Measurements from ENCODE around the gene DNAJC1.

Gene DNAJC1

DNA sequence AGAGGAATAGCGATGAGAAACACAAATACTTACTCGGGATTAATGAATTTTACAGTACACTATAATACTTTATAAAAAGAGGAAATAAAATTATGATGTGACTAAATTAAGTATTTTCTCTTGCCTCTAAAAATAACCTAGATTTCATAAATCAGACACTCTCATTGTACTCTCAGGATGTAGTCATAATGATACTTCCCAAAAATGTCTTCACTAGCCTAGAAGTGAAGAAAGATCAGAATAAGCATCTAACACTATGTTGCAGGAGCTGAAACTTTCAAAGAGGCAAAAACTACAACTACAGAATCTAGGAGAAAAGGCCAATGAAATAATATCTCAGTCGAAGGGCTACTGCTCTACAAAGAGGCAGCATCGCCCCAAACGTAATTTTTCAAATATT lies 49.4 kb downstream of the DNAJC1 start:
- DNase-seq: no peak

- DNase-seq: peak; percentile 38
Measured at GRCh38 chr10:21953585-21954057, 49.9 kb downstream of the DNAJC1 start.

DNA sequence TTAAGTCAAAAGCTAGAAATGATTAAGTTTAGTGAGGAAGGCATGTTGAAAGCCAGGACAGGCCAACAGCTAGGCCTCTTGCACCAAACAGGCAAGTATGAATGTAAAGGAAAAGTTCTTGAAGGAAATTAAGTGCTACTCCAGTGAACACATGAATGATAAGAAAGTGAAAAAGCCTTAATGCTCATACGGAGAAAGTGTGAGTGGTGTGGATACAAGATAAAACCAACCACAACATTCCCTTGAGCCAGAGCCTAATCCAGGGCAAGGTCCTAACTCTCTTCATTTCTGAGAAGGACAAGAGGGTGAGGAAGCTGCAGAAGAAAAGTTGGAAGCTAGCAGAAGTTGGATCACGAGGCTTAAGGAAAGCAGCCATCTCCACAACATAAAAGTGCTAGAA lies 53.0 kb downstream of the DNAJC1 start:
- no peak for DNase-seq

GRCh38 chr10:21946946-21947345 lies 56.6 kb downstream of the DNAJC1 start:
- DNase-seq: no peak

- no peak for DNase-seq
Measured at GRCh38 chr10:21944727-21945386, 58.7 kb downstream of the DNAJC1 start.

DNA sequence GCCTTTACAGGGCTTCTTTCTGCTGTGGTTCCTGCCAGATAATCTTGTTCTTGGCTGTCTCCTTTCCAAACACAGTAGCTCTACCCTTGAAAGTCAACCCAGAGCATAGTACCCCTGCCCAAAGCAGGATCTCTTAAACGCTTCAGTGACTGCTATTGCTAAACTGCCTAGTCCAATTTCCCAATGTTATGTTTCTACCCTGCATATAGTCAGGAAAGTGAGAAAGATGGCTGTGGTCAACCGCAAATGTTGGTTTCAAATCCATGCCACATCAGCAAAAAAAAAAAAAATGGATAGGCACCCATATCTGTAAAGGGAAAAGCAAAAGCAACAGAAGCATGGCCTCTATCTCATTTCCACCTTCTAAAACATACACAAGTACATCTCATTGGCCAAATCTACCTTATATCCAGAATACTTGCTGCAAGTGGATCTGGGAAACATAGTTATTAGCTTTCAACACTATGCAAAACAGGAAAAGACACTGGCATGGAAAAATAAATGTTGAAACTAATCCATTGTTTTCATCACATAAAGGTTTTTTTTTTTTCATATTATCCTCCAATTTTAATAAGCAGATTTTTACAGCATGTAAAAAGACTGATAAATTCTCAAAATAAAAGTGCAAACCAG lies 59.8 kb downstream of the DNAJC1 start:
- DNase-seq: no peak

DNA sequence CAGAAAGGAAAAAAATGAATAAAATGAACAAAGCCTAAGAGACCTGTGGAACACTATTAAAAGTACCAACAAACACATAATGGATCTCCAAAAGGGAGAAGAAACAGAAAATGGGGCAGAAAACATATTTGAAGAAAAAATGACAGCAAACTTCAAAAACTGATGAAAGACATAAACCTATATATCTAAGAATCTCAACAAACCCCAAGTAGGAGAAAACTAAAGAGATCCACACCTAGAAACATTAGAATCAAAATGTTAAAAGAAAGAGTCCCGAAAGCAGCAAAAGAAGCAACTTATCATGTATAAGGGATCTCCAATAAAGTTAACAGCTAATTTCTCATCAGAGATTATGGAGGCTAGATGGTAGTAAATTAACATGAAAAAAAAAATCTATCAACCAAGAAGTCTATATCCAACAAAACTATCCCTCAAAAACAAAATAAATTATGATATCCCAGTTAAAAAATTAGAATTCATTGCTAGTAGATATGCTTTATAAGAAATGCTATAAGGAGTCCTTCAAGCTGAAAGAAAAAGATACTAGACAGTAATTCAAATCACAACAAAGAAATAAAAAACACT lies 68.0 kb downstream of the DNAJC1 start:
- DNase-seq: no peak

DNA sequence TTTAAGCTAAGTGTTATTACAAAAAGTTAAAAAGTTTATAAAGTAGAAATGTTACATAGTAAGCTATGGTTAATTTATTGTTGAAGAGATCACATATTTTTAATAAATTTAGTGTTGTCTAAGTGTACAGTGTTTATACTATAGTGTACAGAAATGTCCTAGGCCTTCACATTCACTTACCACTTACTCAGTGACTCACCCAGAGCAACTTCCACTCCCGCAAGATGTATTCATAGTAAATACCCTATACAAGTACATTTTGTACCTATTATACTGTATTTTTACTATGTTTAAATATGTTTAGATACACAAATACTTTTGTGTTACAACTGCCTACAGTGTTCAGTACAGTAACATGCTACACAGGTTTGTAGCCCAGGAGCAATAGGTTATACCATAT lies 69.2 kb downstream of the DNAJC1 start:
- no peak for DNase-seq

GRCh38 chr10:21929070-21929469 lies 74.5 kb downstream of the DNAJC1 start:
- no peak for DNase-seq

- DNase-seq: no peak
Measured at GRCh38 chr10:21927631-21928353, 75.7 kb downstream of the DNAJC1 start.

DNA sequence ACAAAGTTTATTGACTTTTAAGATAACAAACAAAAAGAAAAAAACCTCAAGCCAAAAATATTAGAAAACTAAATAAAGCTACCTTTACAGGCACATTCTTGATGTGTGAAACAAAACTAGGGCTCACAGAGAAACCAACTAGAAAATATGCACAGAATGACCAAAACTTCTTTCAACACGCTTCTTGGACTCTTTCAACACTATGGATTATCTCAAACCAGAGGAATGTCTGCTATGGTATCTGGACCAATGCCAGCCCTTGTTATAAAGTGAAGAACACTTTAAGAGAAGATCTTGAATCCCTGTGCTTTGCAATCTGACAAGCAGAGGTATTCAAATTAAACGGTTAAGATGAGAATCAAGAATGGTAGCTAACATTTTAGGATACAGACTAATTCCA lies 76.6 kb downstream of the DNAJC1 start:
- no peak for DNase-seq

- DNase-seq: no peak
Measured at GRCh38 chr10:21926358-21926925, 77.1 kb downstream of the DNAJC1 start.

- no peak for DNase-seq
Measured at GRCh38 chr10:21925851-21926250, 77.7 kb downstream of the DNAJC1 start.

GRCh38 chr10:21924511-21924910 lies 79.0 kb downstream of the DNAJC1 start:
- no peak for DNase-seq

DNA sequence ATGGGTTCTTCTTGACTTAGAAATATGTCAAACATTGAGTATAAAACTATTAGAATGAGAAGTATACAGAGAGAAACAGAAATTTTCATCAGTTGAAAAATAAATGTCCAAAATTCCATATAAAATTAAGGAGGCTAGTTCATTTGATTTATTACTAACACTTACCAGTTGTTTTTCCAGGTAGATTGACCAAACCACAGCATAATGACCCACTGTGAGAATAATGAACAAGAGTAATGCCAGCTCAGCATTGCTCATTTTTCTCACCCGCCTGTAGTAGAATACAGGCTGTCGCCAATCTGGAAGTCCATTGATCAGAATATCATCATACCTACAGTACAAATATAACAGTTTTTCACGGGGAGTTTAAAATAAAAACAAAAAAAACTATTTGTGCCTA lies 82.9 kb downstream of the DNAJC1 start:
- DNase-seq: no peak

GRCh38 chr10:21919906-21920305 lies 83.6 kb downstream of the DNAJC1 start:
- DNase-seq: no peak

DNA sequence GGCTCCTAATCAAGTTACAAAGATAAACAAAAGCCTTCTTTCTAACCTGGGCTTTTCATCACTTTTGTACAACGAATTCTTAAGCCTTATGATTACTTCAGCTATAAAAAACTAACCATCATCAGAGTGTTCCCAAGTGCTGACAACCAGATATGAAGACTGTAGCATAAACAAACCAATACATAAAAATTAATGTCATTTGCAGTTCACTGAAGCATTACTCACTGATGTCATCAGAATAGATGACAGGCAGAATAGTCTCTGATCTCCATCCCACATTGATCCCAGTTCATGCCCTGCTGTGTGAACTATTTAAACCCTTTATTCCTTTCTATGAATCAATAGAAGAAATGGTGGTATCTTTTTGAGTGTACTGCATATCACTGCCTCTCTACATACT lies 84.4 kb downstream of the DNAJC1 start:
- DNase-seq: no peak

- DNase-seq: no peak
Measured at GRCh38 chr10:21912625-21913024, 90.9 kb downstream of the DNAJC1 start.

- no peak for DNase-seq
Measured at GRCh38 chr10:21910798-21911197, 92.7 kb downstream of the DNAJC1 start.

GRCh38 chr10:21907436-21907835 lies 96.1 kb downstream of the DNAJC1 start:
- DNase-seq: no peak

DNA sequence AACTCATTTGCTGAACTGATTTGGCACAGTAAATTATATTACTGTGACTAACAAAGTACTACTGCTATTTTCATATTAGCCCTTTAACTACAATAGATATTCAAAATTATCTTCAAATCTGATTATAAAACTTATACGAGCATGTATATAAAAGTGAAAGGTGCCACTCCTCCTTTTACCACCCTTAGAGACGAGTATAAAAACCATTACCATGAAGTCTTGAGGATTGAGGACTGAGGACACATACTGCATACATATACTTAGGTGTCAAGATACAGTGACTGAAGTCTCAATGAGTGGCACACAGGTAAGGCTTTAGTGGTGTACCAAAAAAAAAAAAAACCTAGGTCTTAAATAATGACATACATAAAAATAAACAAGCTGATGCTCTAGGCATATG lies 98.6 kb downstream of the DNAJC1 start:
- no peak for DNase-seq

- no peak for DNase-seq
Measured at GRCh38 chr10:21899736-21900135, 103.8 kb downstream of the DNAJC1 start.

GRCh38 chr10:21895932-21896331 lies 107.6 kb downstream of the DNAJC1 start:
- no peak for DNase-seq

Measured in NCI-H2227 treated with DMSO at 0.1 percent for 48 hours (cell line).